IPS-18c (cell line): ENCODE results near the gene VPS13D.

Source experiments
- H3K4me3 ChIP-seq: 2 replicates; pipeline ENCODE4 v1.7.0; 2013; ENCODE audit warnings: low read depth, mild to moderate bottlenecking, low read length, moderate library complexity; ENCODE audit not compliant: insufficient read depth
- H3K9me3 ChIP-seq: one replicate; pipeline ENCODE4 v1.6.1; 2013; ENCODE audit warnings: mild to moderate bottlenecking, low read length, moderate library complexity; ENCODE audit not compliant: control insufficient read depth, insufficient read depth

VPS13D gene

GRCh38 chr1:12397462-12398450 lies 167.9 kb downstream of the VPS13D start:
- Histone ChIP-seq H3K4me3 (no peak overlapping the region), H3K9me3 (no peaks in the 10 kb centered on the region)

GRCh38 chr1:12398479-12398878 lies 168.6 kb downstream of the VPS13D start:
- Histone ChIP-seq H3K4me3 (no peak overlapping the region), H3K9me3 (no peaks in the 10 kb centered on the region)

GRCh38 chr1:12400027-12400693 lies 170.3 kb downstream of the VPS13D start:
- Histone ChIP-seq H3K9me3 (no peaks in the 10 kb centered on the region), H3K4me3 (no peak overlapping the region)

GRCh38 chr1:12402159-12402673 lies 172.4 kb downstream of the VPS13D start:
- no peaks in the 10 kb centered on the region for H3K9me3 ChIP-seq
- no peak overlapping the region for H3K4me3 ChIP-seq

- H3K4me3 ChIP-seq, result no peak overlapping the region
These were observed 173.0 kb downstream of the VPS13D start for GRCh38 chr1:12402842-12403241.

GRCh38 chr1:12404918-12405317 lies 175.1 kb downstream of the VPS13D start:
- no peak overlapping the region for H3K4me3 ChIP-seq
- H3K9me3 ChIP-seq, result no peaks in the 10 kb centered on the region

More at GRCh38 chr1:12402842-12403241, 173.0 kb downstream of the VPS13D start:
- H3K9me3 ChIP-seq, result no peaks in the 10 kb centered on the region

- no peaks in the 10 kb centered on the region for H3K9me3 ChIP-seq
- no peak overlapping the region for H3K4me3 ChIP-seq
These were observed 175.7 kb downstream of the VPS13D start for GRCh38 chr1:12405325-12406210.

GRCh38 chr1:12406211-12407021 lies 176.6 kb downstream of the VPS13D start:
- Histone ChIP-seq H3K4me3 (no peak overlapping the region), H3K9me3 (no peaks in the 10 kb centered on the region)

- no peaks in the 10 kb centered on the region for H3K9me3 ChIP-seq
- H3K4me3 ChIP-seq, result no peak overlapping the region
These were observed 177.5 kb downstream of the VPS13D start for GRCh38 chr1:12407050-12407961.

- Histone ChIP-seq H3K9me3 (no peaks in the 10 kb centered on the region), H3K4me3 (no peak overlapping the region)
These were observed 178.2 kb downstream of the VPS13D start for GRCh38 chr1:12407962-12408454.

- H3K9me3 ChIP-seq, result no peaks in the 10 kb centered on the region
These were observed 178.8 kb downstream of the VPS13D start for GRCh38 chr1:12408662-12409061.

GRCh38 chr1:12409681-12410080 lies 179.9 kb downstream of the VPS13D start:
- Histone ChIP-seq H3K4me3 (no peak overlapping the region), H3K9me3 (no peaks in the 10 kb centered on the region)

More at GRCh38 chr1:12408662-12409061, 178.8 kb downstream of the VPS13D start:
- H3K4me3 ChIP-seq, result no peak overlapping the region

- Histone ChIP-seq H3K9me3 (no peaks in the 10 kb centered on the region), H3K4me3 (no peak overlapping the region)
These were observed 180.5 kb downstream of the VPS13D start for GRCh38 chr1:12410351-12410750.

- Histone ChIP-seq H3K4me3 (no peak overlapping the region), H3K9me3 (no peaks in the 10 kb centered on the region)
These were observed 181.3 kb downstream of the VPS13D start for GRCh38 chr1:12411098-12411497.

GRCh38 chr1:12411747-12412146 lies 181.9 kb downstream of the VPS13D start:
- H3K4me3 ChIP-seq, result no peak overlapping the region
- H3K9me3 ChIP-seq, result no peaks in the 10 kb centered on the region
